Measurements from ENCODE around the gene DSTN.
A peak's percentile ranks its signal among the peaks of the same experiment; 100 is the strongest.
"Not testable (repeated sequence)": the region's sequence is repeated elsewhere in the genome, so short reads cannot be mapped to it uniquely, and the experiment has no call there.

Gene DSTN

GRCh38 chr20:17651760-17652388 lies 82.0 kb downstream of the DSTN start:
- DNase-seq (ENCODE audit: low spot score): no peak

GRCh38 chr20:17652411-17652810 lies 82.5 kb downstream of the DSTN start:
- no peak for DNase-seq (ENCODE audit: low spot score)

GRCh38 chr20:17653835-17654648 lies 84.2 kb downstream of the DSTN start:
- DNase-seq (ENCODE audit: low spot score): no peak

GRCh38 chr20:17654649-17655285 lies 84.9 kb downstream of the DSTN start:
- DNase-seq (ENCODE audit: low spot score): no peak

GRCh38 chr20:17655286-17655651 lies 85.4 kb downstream of the DSTN start:
- no peak for DNase-seq (ENCODE audit: low spot score)

GRCh38 chr20:17655865-17656479 lies 86.1 kb downstream of the DSTN start:
- peak; percentile 30 for DNase-seq (ENCODE audit: low spot score)

GRCh38 chr20:17657079-17657825 lies 87.4 kb downstream of the DSTN start:
- DNase-seq (ENCODE audit: low spot score): no peak

GRCh38 chr20:17657898-17658647 lies 88.2 kb downstream of the DSTN start:
- DNase-seq (ENCODE audit: low spot score): no peak

- DNase-seq (ENCODE audit: low spot score): no peak
Measured at GRCh38 chr20:17658648-17658993, 88.7 kb downstream of the DSTN start.

GRCh38 chr20:17659344-17659743 lies 89.5 kb downstream of the DSTN start:
- DNase-seq (ENCODE audit: low spot score): not testable (repeated sequence)

All from RKO (cell line).